ENCODE measurements around the gene ELAVL3.
A peak's percentile ranks its signal among the peaks of the same experiment; 100 is the strongest.
"Not testable (repeated sequence)": the region's sequence is repeated elsewhere in the genome, so short reads cannot be mapped to it uniquely, and the experiment has no call there.

Gene ELAVL3

DNA sequence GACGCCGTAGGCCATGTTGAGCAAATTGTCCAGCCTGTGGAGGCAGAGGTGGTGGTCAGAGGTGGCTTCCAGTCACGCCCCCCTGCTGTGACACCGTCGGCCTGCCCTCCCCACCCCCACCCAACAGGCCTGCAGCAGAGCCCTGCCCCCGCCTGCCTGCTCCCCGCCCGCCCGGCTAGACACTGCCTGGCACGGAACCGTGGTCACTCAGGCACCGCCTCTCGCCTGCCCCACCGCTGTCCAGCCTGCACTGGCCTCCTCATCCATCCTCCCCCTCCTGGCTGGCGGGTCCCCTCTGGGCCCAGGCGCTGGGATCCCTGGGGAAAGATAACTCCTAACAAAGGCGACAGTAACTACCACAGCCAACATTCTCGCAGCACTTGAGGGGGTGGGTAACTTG lies 23.7 kb downstream of the ELAVL3 start:
- TF ChIP-seq, protein P1, sequence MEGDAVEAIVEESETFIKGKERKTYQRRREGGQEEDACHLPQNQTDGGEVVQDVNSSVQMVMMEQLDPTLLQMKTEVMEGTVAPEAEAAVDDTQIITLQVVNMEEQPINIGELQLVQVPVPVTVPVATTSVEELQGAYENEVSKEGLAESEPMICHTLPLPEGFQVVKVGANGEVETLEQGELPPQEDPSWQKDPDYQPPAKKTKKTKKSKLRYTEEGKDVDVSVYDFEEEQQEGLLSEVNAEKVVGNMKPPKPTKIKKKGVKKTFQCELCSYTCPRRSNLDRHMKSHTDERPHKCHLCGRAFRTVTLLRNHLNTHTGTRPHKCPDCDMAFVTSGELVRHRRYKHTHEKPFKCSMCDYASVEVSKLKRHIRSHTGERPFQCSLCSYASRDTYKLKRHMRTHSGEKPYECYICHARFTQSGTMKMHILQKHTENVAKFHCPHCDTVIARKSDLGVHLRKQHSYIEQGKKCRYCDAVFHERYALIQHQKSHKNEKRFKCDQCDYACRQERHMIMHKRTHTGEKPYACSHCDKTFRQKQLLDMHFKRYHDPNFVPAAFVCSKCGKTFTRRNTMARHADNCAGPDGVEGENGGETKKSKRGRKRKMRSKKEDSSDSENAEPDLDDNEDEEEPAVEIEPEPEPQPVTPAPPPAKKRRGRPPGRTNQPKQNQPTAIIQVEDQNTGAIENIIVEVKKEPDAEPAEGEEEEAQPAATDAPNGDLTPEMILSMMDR (IDR thresholded peaks at IDR 0.05; ENCODE audit: low read depth, low read length) = no peak
- no peak overlapping the region for H3K4me3 ChIP-seq (ENCODE audit: low read depth, low read length)

DNA sequence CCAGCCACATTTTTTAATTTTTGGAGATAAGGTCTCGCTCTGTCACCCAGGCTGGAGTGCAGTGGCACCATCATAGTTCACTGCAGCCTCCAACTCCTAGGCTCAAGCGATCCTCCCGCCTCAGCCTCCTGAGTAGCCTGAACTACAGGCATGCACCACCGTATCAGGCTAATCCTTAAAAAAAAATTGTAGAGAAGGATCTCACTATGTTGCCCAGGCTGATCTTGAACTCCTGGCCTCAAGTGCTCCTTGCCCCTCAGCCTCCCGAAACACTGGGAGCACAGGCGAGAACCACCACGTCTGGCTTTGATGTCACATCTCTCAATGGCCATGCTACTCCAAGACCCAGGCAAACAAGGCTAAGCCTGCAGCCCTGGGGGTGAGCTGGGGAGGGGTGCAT lies 24.2 kb downstream of the ELAVL3 start:
- TF ChIP-seq, protein P1 (IDR thresholded peaks at IDR 0.05; ENCODE audit: low read depth, low read length) = no peak
- no peak overlapping the region for H3K4me3 ChIP-seq (ENCODE audit: low read depth, low read length)

DNA sequence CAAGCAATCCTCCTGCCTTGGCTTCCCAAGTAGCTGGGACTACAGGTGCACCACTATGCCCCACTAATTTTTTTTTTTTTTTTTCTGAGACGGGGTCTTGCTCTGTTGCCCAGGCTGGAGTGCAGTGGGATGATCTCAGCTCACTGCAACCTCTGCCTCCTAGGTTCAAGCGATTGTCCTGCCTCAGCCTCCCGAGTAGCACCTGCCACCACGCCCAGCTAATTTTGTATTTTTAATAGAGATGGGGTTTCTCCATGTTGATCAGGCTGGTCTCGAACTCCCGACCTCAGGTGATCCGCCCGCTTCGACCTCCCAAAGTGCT lies 25.7 kb downstream of the ELAVL3 start:
- H3K4me3 ChIP-seq (ENCODE audit: low read depth, low read length) = not testable (repeated sequence)

DNA sequence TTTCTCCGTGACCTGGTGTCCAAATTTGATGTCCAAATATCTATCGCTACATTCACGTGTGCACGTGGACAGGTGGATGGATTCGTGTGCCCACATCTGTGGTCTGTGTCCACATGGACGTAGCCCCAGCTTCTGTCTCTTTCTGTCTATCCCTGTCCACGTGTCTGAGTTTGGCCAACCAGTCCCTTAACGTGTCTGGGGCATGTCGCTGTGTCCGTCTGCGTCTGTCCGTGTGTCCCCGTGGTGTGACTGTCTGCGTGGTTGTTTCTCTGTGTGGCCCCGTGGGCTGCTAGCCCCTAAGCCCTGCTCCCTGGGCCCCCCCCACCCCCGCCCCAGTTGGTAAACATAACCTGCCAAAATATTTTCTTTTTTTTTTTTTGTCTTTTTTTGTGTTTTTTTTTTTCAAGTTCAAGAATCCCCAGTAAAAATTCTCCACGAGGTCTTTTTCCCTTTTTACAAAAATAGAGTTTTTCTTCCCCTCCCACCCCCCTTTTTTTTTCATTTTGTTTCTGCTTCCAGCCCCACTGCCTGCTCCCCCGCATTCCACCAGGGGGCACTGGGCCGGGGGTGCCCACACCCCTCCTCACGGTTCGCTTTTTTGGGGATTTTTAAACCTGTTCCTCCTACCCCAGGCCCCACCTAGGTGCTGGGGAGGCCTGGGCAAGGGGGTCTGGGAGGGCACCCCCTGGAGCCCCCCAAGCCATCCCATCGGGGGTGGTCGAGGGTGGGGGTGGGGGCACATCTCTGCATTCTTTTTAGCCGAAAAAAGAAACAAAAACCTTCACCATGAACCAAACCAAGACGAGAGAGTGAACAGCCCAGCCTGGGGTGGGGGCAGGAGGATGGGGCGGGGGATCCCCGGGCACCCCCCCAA lies 27.1 kb downstream of the ELAVL3 start:
- no peak overlapping the region for H3K4me3 ChIP-seq (ENCODE audit: low read depth, low read length)
- TF ChIP-seq, protein P1 (IDR thresholded peaks at IDR 0.05; ENCODE audit: low read depth, low read length) = peak; percentile 31

DNA sequence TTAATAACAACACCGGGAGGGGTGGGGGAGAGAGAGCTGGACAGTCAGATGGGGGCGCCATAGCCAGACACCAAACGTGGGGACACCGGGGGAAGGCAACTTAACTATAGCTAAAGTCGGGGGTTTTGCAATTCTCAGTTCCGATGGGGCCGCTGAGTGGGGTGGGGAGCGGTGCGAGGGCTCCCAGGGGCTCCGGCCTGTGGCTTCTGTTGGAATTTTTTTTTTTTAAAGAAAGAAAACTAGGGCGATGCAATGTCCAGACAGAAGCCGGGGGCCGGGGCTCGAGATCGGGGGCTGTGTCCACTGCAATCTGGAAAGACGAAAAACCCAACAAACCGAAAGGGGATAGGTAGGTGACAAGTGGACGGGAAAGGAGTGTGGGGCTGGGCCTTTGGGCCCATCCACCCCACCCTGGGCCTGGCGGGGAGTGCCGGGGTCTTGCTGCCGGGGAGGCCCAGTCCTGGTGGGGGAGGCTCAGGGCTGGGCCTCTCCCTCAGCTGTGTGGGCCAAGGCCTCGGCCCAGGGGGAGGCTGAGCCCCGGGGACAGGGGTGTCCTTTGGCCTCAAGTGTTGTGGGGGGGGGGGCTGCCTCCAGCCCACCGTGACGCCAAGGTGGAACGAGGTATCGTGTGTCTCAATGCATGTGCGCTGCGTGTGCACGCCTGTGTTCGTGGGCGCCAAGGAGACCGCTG lies 28.1 kb downstream of the ELAVL3 start:
- TF ChIP-seq, protein P1 (IDR thresholded peaks at IDR 0.05; ENCODE audit: low read depth, low read length) = no peak
- no peak overlapping the region for H3K4me3 ChIP-seq (ENCODE audit: low read depth, low read length)

DNA sequence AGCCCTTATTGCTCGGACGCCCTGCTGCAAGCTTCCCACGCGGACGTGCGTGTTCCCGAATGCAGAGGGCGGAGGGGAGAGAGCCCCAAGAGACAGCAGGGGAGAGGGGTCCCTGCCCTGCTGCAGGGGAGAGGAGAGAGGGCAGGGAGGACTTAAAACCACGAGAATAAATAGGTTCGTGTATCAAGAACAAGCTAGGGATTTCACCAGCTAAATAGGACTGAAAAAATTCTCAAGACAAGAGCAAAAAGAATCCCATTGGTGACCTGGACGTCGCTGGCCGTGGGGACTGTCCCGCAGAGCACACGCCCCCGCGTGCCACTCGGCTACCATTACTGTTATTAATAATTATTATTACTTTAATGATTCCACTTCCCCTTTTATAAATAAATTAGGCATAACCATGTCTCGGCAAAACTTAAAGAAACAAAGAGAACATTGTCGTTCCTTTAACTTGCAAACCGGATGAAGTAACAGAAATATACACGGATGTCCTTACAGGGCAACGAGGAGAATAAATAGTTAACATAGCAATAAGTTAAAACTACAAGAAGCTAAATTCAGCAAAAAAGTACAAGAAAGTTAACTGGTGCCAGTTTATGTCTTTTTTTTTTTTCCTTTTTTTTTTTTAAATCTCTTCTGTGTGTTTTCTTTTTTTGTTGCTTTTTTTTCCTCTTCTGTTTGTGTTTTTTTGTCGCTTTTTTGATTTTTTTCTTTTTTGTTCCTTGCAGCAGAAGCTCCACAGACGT lies 28.8 kb downstream of the ELAVL3 start:
- TF ChIP-seq, protein P1 (IDR thresholded peaks at IDR 0.05; ENCODE audit: low read depth, low read length) = no peak

DNA sequence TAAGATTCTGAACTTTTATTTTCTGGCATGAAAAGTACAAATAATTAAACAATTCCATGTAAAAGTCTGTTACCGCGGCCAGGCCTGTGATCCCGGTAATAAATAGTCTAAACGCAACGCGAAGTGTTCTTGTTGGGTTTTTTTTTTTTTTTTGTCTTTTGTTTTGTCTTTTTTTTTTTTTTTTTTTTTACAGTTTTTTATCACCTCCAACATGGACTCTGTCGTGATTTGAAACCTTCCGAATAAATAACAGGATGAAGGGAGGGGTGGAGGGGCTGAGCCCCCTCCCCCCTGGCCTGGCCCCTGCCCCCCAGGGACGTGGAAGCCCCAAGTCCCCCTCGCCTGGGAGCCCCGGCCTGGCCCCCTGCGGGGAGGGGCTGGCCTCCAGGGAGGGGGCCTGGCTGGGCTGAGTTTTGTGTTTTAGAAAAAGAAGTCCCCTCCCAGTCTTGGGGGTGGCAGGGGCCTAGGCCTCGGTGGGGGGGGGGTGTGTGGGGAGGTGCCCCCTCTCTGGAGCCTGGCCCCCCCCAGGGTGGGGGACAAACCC lies 29.4 kb downstream of the ELAVL3 start:
- TF ChIP-seq, protein P1 (IDR thresholded peaks at IDR 0.05; ENCODE audit: low read depth, low read length) = no peak
- H3K4me3 ChIP-seq (ENCODE audit: low read depth, low read length) = no peak overlapping the region

More for the DNA sequence above, 28.8 kb downstream of the ELAVL3 start:
- no peak overlapping the region for H3K4me3 ChIP-seq (ENCODE audit: low read depth, low read length)

Data from WI38 (cell line).